ENCODE results near the gene MCRIP2.

Gene MCRIP2

GRCh38 chr16:620700-621525, 20.7 kb upstream of the MCRIP2 start:
- Histone ChIP-seq H3K27me3 (no peaks in the 10 kb centered on the region), H3K27ac (no peak overlapping the region), H3K4me2 (peak overlapping the region in 8 of 11 experiments; percentile 10 to 62 (median 38); a peak in 13 of 22 replicates)

GRCh38 chr16:621526-622105, 20.0 kb upstream of the MCRIP2 start:
- H3K9ac ChIP-seq, result peak overlapping the region in 4 of 11 experiments; percentile 7 to 41 (median 33); a peak in 4 of 22 replicates
- H3K36me3 ChIP-seq, result peaks cover 0 to 40% (median 18%) of the 10 kb centered on the region in 11 experiments; a peak in 14 of 22 replicates
- H3K4me2 ChIP-seq, result peak overlapping the region in 8 of 11 experiments; percentile 10 to 62 (median 38); a peak in 14 of 22 replicates
- H3K9me3 ChIP-seq (replicated peaks in 1 of 11), result no peaks in the 10 kb centered on the region
- no peak overlapping the region for H3K4me3 ChIP-seq
- H3K4me1 ChIP-seq, result peaks cover 5 to 46% (median 39%) of the 10 kb centered on the region in 10 experiments; a peak in 19 of 20 replicates
- no peak overlapping the region for H3K27ac ChIP-seq
- peaks cover 24 to 97% (median 80%) of the 10 kb centered on the region in 11 experiments; a peak in 21 of 22 replicates for H4K20me1 ChIP-seq
- H3K27me3 ChIP-seq, result no peaks in the 10 kb centered on the region
- TF ChIP-seq Cebpa-rat (IDR thresholded peaks at IDR 0.05), result no peak

More at GRCh38 chr16:620700-621525, 20.7 kb upstream of the MCRIP2 start:
- Histone ChIP-seq H3K4me3 (no peak overlapping the region), H3K9ac (peak overlapping the region in 4 of 11 experiments; percentile 6 to 41 (median 18); a peak in 4 of 22 replicates), H4K20me1 (peaks cover 24 to 97% (median 81%) of the 10 kb centered on the region in 11 experiments; a peak in 21 of 22 replicates), H3K4me1 (peaks cover 0 to 46% (median 36%) of the 10 kb centered on the region in 10 experiments; a peak in 16 of 20 replicates), H3K9me3 (replicated peaks in 1 of 11) (no peaks in the 10 kb centered on the region), H3K36me3 (peaks cover 0 to 33% (median 13%) of the 10 kb centered on the region in 11 experiments; a peak in 13 of 22 replicates)
- TF ChIP-seq Cebpa-rat (IDR thresholded peaks at IDR 0.05), result no peak

DNA sequence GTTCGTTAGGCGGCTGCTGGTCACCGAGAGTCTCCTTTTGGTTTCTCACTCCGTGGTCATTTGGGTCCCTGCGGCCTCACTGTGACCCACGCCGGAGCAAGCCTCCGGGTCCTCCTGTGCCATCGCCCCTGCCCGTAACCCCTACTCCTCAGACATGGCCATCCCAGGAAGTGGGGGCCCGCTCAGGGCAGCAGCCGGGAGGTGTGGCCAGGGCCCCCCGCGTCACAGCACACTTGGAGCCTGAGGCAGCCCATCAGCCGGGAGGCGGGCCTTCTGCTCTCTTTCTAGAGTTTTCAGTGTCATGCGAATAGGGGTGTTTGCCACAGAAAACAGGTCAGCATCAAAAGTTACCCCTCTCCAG, 18.7 kb upstream of the MCRIP2 start:
- Histone ChIP-seq H3K9ac (no peak overlapping the region), H3K27ac (no peak overlapping the region), H3K27me3 (no peaks in the 10 kb centered on the region), H3K4me2 (no peak overlapping the region), H3K36me3 (peaks cover 7 to 43% (median 24%) of the 10 kb centered on the region in 11 experiments; a peak in 19 of 22 replicates), H3K4me1 (peaks cover 12 to 51% (median 42%) of the 10 kb centered on the region in 10 experiments), H3K9me3 (replicated peaks in 1 of 11) (no peaks in the 10 kb centered on the region), H4K20me1 (peaks cover 24 to 97% (median 73%) of the 10 kb centered on the region in 11 experiments; a peak in 21 of 22 replicates), H3K4me3 (no peak overlapping the region)
- TF ChIP-seq Cebpa-rat (IDR thresholded peaks at IDR 0.05), result no peak

DNA sequence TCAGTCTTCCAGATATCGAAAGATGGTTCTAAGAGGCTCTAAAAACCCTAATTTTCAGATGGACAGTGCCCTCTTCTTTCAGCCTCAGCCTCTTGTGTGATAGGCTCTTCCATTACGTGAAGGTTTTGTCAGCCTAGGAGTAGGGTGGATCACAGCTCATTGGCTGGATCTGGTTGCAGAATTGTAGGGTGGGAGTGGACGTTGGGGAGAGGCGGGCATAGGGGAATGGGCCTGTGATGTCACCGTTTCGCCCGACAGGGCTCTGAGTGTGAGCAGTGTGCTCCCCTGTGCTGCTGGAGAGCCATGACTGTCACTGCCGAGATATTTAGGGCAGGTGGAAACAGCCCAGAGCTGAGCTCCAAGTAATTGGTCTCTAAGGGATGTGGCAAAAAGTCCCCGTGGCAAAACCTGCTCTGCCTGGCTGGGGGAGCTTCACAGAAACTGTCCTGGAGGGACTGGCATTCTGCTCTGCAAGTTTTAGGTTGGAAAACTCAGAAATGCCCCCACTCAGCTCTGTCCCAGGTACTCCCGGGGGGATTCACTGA, 17.0 kb upstream of the MCRIP2 start:
- no peaks in the 10 kb centered on the region for H3K9me3 ChIP-seq (replicated peaks in 1 of 11)
- no peak for TF ChIP-seq Cebpa-rat (IDR thresholded peaks at IDR 0.05)
- no peak overlapping the region for H3K4me3 ChIP-seq
- H4K20me1 ChIP-seq, result peaks cover 12 to 97% (median 71%) of the 10 kb centered on the region in 11 experiments; a peak in 21 of 22 replicates
- peak overlapping the region in 5 of 11 experiments; percentile 15 to 57 (median 44); a peak in 7 of 22 replicates for H3K9ac ChIP-seq
- H3K27me3 ChIP-seq, result no peaks in the 10 kb centered on the region
- peaks cover 12 to 53% (median 43%) of the 10 kb centered on the region in 10 experiments for H3K4me1 ChIP-seq
- peak overlapping the region in 8 of 11 experiments; percentile 20 to 66 (median 47); a peak in 14 of 22 replicates for H3K4me2 ChIP-seq
- H3K36me3 ChIP-seq, result peaks cover 7 to 46% (median 38%) of the 10 kb centered on the region in 11 experiments; a peak in 19 of 22 replicates
- no peak overlapping the region for H3K27ac ChIP-seq

DNA sequence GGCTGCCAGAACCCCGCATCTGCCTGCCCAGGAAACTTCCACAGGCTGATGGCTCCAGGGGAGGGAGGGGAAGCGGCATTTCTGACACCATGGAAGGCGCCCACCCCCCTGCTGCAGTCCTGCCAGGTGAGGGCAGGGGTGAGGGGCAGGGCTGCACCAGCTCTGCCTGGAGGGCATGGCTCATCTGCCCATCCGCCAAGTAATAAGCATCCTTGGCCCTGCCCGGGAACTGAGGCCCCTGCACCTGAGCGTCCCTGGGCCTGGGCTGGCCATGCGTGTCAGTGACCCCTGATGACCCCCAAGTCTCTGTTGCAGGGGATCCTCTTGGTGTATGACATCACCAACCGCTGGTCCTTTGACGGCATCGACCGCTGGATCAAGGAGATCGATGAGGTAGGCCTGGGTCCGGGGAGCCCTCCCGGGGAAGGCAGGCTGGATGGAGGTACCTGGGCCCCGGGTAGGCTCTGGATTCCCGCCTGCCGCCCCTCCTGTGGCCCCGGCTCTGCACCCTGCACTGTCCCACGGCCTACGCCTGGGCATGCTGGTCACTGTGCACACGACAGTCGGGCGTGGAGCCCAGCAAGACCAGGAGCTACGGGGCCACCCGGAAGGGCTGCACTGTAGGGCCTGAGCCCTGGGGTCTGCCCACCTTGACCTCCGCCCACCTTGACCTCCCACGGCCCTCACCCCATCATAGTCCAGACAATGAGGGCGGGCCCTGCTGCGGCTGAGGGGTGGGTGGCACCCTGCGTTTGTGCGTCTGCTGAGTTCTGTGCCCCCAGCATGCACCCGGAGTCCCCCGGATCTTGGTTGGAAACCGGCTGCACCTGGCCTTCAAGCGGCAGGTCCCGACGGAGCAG, 16.3 kb upstream of the MCRIP2 start:
- Histone ChIP-seq H3K9ac (peak overlapping the region in 5 of 11 experiments; percentile 30 to 57 (median 44); a peak in 7 of 22 replicates), H3K4me1 (peaks cover 16 to 59% (median 46%) of the 10 kb centered on the region in 10 experiments), H3K27ac (no peak overlapping the region), H3K27me3 (no peaks in the 10 kb centered on the region), H3K4me2 (peak overlapping the region in 7 of 11 experiments; percentile 20 to 66 (median 49); a peak in 12 of 22 replicates), H4K20me1 (peaks cover 9 to 97% (median 72%) of the 10 kb centered on the region in 11 experiments; a peak in 21 of 22 replicates), H3K4me3 (no peak overlapping the region), H3K36me3 (peaks cover 7 to 46% (median 38%) of the 10 kb centered on the region in 11 experiments; a peak in 19 of 22 replicates), H3K9me3 (replicated peaks in 1 of 11) (no peaks in the 10 kb centered on the region)
- no peak for TF ChIP-seq Cebpa-rat (IDR thresholded peaks at IDR 0.05)

- no peak for TF ChIP-seq Cebpa-rat (IDR thresholded peaks at IDR 0.05)
- Histone ChIP-seq H3K4me1 (peaks cover 25 to 61% (median 50%) of the 10 kb centered on the region in 10 experiments), H4K20me1 (peaks cover 9 to 100% (median 73%) of the 10 kb centered on the region in 11 experiments; a peak in 21 of 22 replicates), H3K27me3 (no peaks in the 10 kb centered on the region), H3K9ac (peak overlapping the region in 1 of 11 experiments; percentile 19; a peak in 1 of 22 replicates), H3K36me3 (peaks cover 7 to 46% (median 37%) of the 10 kb centered on the region in 11 experiments; a peak in 19 of 22 replicates), H3K4me2 (peak overlapping the region in 3 of 11 experiments; percentile 2 to 50 (median 5); a peak in 1 of 22 replicates), H3K4me3 (no peak overlapping the region), H3K9me3 (replicated peaks in 1 of 11) (no peaks in the 10 kb centered on the region), H3K27ac (no peak overlapping the region)
These were observed 15.5 kb upstream of the MCRIP2 start for GRCh38 chr16:625977-626765.

DNA sequence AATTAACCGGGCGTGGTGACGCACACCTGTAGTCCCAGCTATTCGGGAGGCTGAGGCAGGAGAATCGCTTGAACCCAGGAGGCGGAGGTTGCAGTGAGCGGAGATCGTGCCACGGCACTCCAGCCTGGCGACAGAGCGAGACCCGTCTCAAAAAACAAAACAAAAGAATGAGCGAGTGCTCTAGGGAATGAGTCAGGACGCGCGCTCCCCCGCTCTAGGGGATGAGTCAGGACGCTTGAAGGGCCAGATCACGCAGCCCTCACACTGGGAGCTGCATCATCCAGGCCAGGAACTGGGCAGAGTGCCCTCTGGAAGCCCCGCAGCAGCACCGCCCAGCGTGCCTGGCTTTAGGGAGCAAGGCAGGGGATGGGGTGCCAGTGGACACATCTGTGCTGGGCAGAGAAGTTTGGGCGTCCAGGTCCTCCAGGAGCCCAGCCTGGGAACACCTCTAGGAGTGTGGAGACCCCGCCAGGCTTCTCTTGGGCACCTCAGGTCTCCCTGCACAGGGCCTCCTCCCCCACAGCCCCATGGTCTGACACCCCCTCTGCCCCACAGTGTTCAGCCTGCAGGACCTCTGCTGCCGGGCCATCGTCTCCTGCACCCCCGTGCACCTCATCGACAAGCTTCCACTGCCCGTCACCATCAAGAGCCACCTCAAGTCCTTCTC, 14.7 kb upstream of the MCRIP2 start:
- Histone ChIP-seq H3K9me3 (replicated peaks in 1 of 11) (no peaks in the 10 kb centered on the region), H3K4me3 (no peak overlapping the region), H3K9ac (peak overlapping the region in 1 of 11 experiments; percentile 19; a peak in 1 of 22 replicates), H4K20me1 (peaks cover 4 to 95% (median 66%) of the 10 kb centered on the region in 11 experiments; a peak in 20 of 22 replicates), H3K27me3 (no peaks in the 10 kb centered on the region), H3K4me1 (peaks cover 27 to 57% (median 45%) of the 10 kb centered on the region in 10 experiments), H3K27ac (no peak overlapping the region), H3K36me3 (peaks cover 7 to 46% (median 34%) of the 10 kb centered on the region in 11 experiments; a peak in 19 of 22 replicates), H3K4me2 (peak overlapping the region in 4 of 11 experiments; percentile 2 to 50 (median 14); a peak in 2 of 22 replicates)
- no peak for TF ChIP-seq Cebpa-rat (IDR thresholded peaks at IDR 0.05)
